H1 (cell line): Measurements from ENCODE around the gene MYLK. TPM values are rescaled to one million over a fixed set of nuclear protein-coding genes. Genes with fewer than 3 reads are reported as not detected.

Experiments
- BCL11A ChIP-seq, 2 experiments: IDR thresholded peaks; one replicate each; pipeline ENCODE4 v1.6.1; 2011; ENCODE audit warnings: low read depth in 2 of 2, low read length in 2 of 2, mild to moderate bottlenecking in 2 of 2
- CTCF ChIP-seq, 3 experiments: IDR thresholded peaks; 1 replicate in 2 of 3; 2 replicates in 1 of 3; pipeline versions ENCODE4 v1.5.1 to v1.6.1; 2011; ENCODE audit warnings: low read length in 3 of 3, mild to moderate bottlenecking in 3 of 3, inconsistent platforms in 2 of 3, low read depth in 1 of 3, moderate library complexity in 1 of 3; ENCODE audit not compliant: insufficient read depth in 1 of 3; ENCODE audit errors: control extremely low read depth in 1 of 3
- TEAD4 ChIP-seq: IDR thresholded peaks from 2 replicates; pipeline ENCODE4 v1.6.1; 2012; ENCODE audit warnings: low read depth, low read length, inconsistent platforms, mixed read lengths
- polyA plus RNA-seq, 7 experiments: library from polyadenylated mRNA; depleted of rRNA in 3 of 7; stranded (reverse) in 5 of 7; unstranded in 2 of 7; fragments of >200 nt in 5 of 7; fragments of 200-250 nt in 2 of 7; gene quantifications; 1 replicate in 5 of 7; 2 replicates in 1 of 7; 4 replicates in 1 of 7; pipeline versions ENCODE4 v1.2.1 to v1.2.3, GENCODE V29; 2011 to 2013; ENCODE audit warnings: missing spikeins in 2 of 7, mixed read lengths in 2 of 7
- total RNA-seq: library from RNA; stranded (reverse); fragmentation: NEBNext Ultra II Directional; extraction: Animal tissue kit (Norgen Biotek cat#: 25700); gene quantifications from 2 replicates; pipeline ENCODE4 v1.2.1, GENCODE V29; 2021

The MYLK gene
- total and polyA plus RNA-seq, 2 of the 8 experiments (the other 6 are each of a cell fraction or from before 2014, with no cell fraction given) = 11.6 to 21.3 TPM

GRCh38 chr3:123623346-123623880, 260.7 kb downstream of the MYLK start (continued):
- TF ChIP-seq CTCF (IDR thresholded peaks at IDR 0.05; ENCODE audit: control extremely low read depth in 1 of 3, insufficient read depth in 1 of 3, low read depth in 1 of 3, low read length in 3 of 3) = no peak
- TF ChIP-seq BCL11A (IDR thresholded peaks at IDR 0.05; ENCODE audit: low read depth in 2 of 2, low read length in 2 of 2) = no peak
- no peak for TF ChIP-seq TEAD4
